A549 (cell line): ENCODE results near the gene RINL.

Source experiments
- CTCF ChIP-seq: fragments of >200 bp; sonication (Bioruptor Twin); formaldehyde crosslinking; IDR thresholded peaks from 3 replicates; pipeline ENCODE4 v1.5.1; 2016
- REST ChIP-seq: fragments of 200-600 bp; sonication (generic); IDR thresholded peaks from 2 replicates; pipeline ENCODE4 v1.6.1; 2016; ENCODE audit warnings: antibody characterized with exemption, mild to moderate bottlenecking, moderate library complexity
- SMC3 ChIP-seq: fragments of >200 bp; sonication (Bioruptor Twin); formaldehyde crosslinking; IDR thresholded peaks from 3 replicates; pipeline ENCODE4 v1.6.1; 2018; ENCODE audit warnings: inconsistent platforms
- TF ChIP-seq, protein P1 (sequence below): IDR thresholded peaks from 2 replicates; pipeline ENCODE4 v1.6.1; 2012

- TF ChIP-seq REST (no peak), CTCF (no peak), SMC3 (no peak)
- TF ChIP-seq, protein P1, sequence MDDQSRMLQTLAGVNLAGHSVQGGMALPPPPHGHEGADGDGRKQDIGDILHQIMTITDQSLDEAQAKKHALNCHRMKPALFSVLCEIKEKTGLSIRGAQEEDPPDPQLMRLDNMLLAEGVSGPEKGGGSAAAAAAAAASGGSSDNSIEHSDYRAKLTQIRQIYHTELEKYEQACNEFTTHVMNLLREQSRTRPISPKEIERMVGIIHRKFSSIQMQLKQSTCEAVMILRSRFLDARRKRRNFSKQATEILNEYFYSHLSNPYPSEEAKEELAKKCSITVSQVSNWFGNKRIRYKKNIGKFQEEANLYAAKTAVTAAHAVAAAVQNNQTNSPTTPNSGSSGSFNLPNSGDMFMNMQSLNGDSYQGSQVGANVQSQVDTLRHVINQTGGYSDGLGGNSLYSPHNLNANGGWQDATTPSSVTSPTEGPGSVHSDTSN, result no peak
These were observed 43.5 kb downstream of the RINL start for GRCh38 chr19:38834590-38834989.
